ENCODE measurements around the gene RNF125. TPM values are rescaled to one million over a fixed set of nuclear protein-coding genes. Genes with fewer than 3 reads are reported as not detected.

Gene RNF125
- polyA plus RNA-seq, 3 donors = 17.3 to 29.2 (median 26.3) TPM

- TF ChIP-seq, protein P1, sequence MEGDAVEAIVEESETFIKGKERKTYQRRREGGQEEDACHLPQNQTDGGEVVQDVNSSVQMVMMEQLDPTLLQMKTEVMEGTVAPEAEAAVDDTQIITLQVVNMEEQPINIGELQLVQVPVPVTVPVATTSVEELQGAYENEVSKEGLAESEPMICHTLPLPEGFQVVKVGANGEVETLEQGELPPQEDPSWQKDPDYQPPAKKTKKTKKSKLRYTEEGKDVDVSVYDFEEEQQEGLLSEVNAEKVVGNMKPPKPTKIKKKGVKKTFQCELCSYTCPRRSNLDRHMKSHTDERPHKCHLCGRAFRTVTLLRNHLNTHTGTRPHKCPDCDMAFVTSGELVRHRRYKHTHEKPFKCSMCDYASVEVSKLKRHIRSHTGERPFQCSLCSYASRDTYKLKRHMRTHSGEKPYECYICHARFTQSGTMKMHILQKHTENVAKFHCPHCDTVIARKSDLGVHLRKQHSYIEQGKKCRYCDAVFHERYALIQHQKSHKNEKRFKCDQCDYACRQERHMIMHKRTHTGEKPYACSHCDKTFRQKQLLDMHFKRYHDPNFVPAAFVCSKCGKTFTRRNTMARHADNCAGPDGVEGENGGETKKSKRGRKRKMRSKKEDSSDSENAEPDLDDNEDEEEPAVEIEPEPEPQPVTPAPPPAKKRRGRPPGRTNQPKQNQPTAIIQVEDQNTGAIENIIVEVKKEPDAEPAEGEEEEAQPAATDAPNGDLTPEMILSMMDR (IDR thresholded peaks at IDR 0.05) = no peak
- DNase-seq = peak; percentile 44 to 85 (median 62)
- peaks cover 15 to 29% of the 10 kb centered on the region in 2 donors for H3K36me3 ChIP-seq (replicated peaks in 1 of 2; ENCODE audit: control insufficient read depth in 1 of 2, insufficient read depth in 2 of 2, low read length in 2 of 2)
- H3K4me2 ChIP-seq (replicated peaks; ENCODE audit: extremely low read depth, low read length, poor library complexity, severe bottlenecking) = peak overlapping the region; percentile 59
- peaks cover 52% of the 10 kb centered on the region for H3K4me1 Mint-ChIP-seq
- H3K27ac ChIP-seq (ENCODE audit: low read depth in 1 of 2, low read length in 2 of 2) = peak overlapping the region; percentile 43 to 66
- peaks cover 28 to 50% of the 10 kb centered on the region in 2 donors for H3K36me3 Mint-ChIP-seq
- peaks cover 12% of the 10 kb centered on the region for H3K79me2 ChIP-seq (ENCODE audit: insufficient read depth, low read length)
- peak overlapping the region; percentile 65 to 83 for H3K4me3 Mint-ChIP-seq
- peak overlapping the region; percentile 83 to 93 (median 89) for H3K27ac Mint-ChIP-seq
- H3K9me3 ChIP-seq (replicated peaks in 1 of 2; ENCODE audit: control insufficient read depth in 1 of 2, insufficient read depth in 1 of 2, low read length in 2 of 2) = peaks cover 0 to 3% of the 10 kb centered on the region in 2 donors
- H3K27me3 ChIP-seq (ENCODE audit: control insufficient read depth in 2 of 2, insufficient read depth in 2 of 2, low read length in 2 of 2) = no peaks in the 10 kb centered on the region
- intact Hi-C loops (cut with micrococcal nuclease) = loop anchor here in 1 of 2 donors (10.0 kb wide), 1 partner anchor 52 kb away; the partner anchor contains the start of gene RNF138
- H3K27me3 Mint-ChIP-seq (ENCODE audit: low read depth in 3 of 3) = peaks cover 0 to 2% (median 0%) of the 10 kb centered on the region in 3 donors
- peak overlapping the region in 2 of 3 experiments; percentile 23 to 64 for H3K4me3 ChIP-seq (replicated peaks in 1 of 3; ENCODE audit: low read depth in 2 of 3, low read length in 3 of 3)
- peaks cover 0 to 7% (median 3%) of the 10 kb centered on the region in 7 donors for H3K9me3 Mint-ChIP-seq
- peak overlapping the region; percentile 59 for H2AFZ ChIP-seq (ENCODE audit: insufficient read depth, low read depth, low read length, poor library complexity, severe bottlenecking)
- H4K20me1 ChIP-seq (ENCODE audit: insufficient read depth, low read length) = no peaks in the 10 kb centered on the region
- H3K9ac ChIP-seq (ENCODE audit: insufficient read depth, low read length, poor library complexity, severe bottlenecking) = no peak overlapping the region
- peaks cover 53 to 61% of the 10 kb centered on the region in 2 donors for H3K4me1 ChIP-seq (ENCODE audit: control insufficient read depth in 1 of 2, insufficient read depth in 2 of 2, low read length in 2 of 2)
Observed at GRCh38 chr18:32042337-32042736, 23.7 kb downstream of the RNF125 start.

GRCh38 chr18:32048507-32049091 lies 30.0 kb downstream of the RNF125 start:
- Histone ChIP-seq H3K4me2 (replicated peaks; ENCODE audit: extremely low read depth, low read length, poor library complexity, severe bottlenecking) (peak overlapping the region; percentile 65), H3K4me1 (ENCODE audit: control insufficient read depth in 1 of 2, insufficient read depth in 2 of 2, low read length in 2 of 2) (peaks cover 50 to 62% of the 10 kb centered on the region in 2 donors), H3K9me3 (replicated peaks in 1 of 2; ENCODE audit: control insufficient read depth in 1 of 2, insufficient read depth in 1 of 2, low read length in 2 of 2) (no peaks in the 10 kb centered on the region), H3K27ac (ENCODE audit: low read depth in 1 of 2, low read length in 2 of 2) (peak overlapping the region; percentile 90 to 95), H3K79me2 (ENCODE audit: insufficient read depth, low read length) (peaks cover 4% of the 10 kb centered on the region), H3K4me3 (replicated peaks in 1 of 3; ENCODE audit: low read depth in 2 of 3, low read length in 3 of 3) (peak overlapping the region in 1 of 3 experiments; percentile 55), H3K36me3 (replicated peaks in 1 of 2; ENCODE audit: control insufficient read depth in 1 of 2, insufficient read depth in 2 of 2, low read length in 2 of 2) (peaks cover 0 to 11% of the 10 kb centered on the region in 2 donors), H4K20me1 (ENCODE audit: insufficient read depth, low read length) (no peaks in the 10 kb centered on the region), H3K27me3 (ENCODE audit: control insufficient read depth in 2 of 2, insufficient read depth in 2 of 2, low read length in 2 of 2) (no peaks in the 10 kb centered on the region), H2AFZ (ENCODE audit: insufficient read depth, low read depth, low read length, poor library complexity, severe bottlenecking) (no peak overlapping the region), H3K9ac (ENCODE audit: insufficient read depth, low read length, poor library complexity, severe bottlenecking) (peak overlapping the region; percentile 66)
- peak overlapping the region; percentile 83 to 98 (median 96) for H3K27ac Mint-ChIP-seq
- TF ChIP-seq, protein P1 (IDR thresholded peaks at IDR 0.05) = no peak
- H3K4me3 Mint-ChIP-seq = peak overlapping the region in 1 of 2 donors; percentile 81
- peaks cover 0 to 5% (median 0%) of the 10 kb centered on the region in 7 donors for H3K9me3 Mint-ChIP-seq
- H3K4me1 Mint-ChIP-seq = peaks cover 53% of the 10 kb centered on the region
- peaks cover 15 to 45% of the 10 kb centered on the region in 2 donors for H3K36me3 Mint-ChIP-seq
- 22% methylated on average over 4 of the region's 4 CpGs for WGBS (ENCODE audit: insufficient coverage)
- H3K27me3 Mint-ChIP-seq (ENCODE audit: low read depth in 3 of 3) = peaks cover 0 to 2% (median 0%) of the 10 kb centered on the region in 3 donors
- peak; percentile 49 to 85 (median 85) for DNase-seq
- intact Hi-C loops (cut with micrococcal nuclease) = loop anchor here (5.0 to 10.0 kb wide), 2 partner anchors 39 to 46 kb away; partner anchors contain the start of gene RNF138 (in 1 of the 2)
